HEK293 (cell line): Measurements from ENCODE around the gene RNF181.
"Not testable (repeated sequence)": the region's sequence is repeated elsewhere in the genome, so short reads cannot be mapped to it uniquely, and the experiment has no call there.

ENCODE experiments used
- HOXD13 ChIP-seq: sonication (generic); formaldehyde crosslinking; IDR thresholded peaks from 2 replicates; pipeline ENCODE4 v1.8.0; 2022; ENCODE audit warnings: missing genetic modification reagents, borderline replicate concordance
- ZBTB17 ChIP-seq: fragments of 450-650 bp; formaldehyde crosslinking; IDR thresholded peaks from 2 replicates; pipeline ENCODE4 v1.5.1; 2016; ENCODE audit warnings: missing biosample characterization, missing genetic modification characterization
- ZBTB21 ChIP-seq: fragments of 450-650 bp; formaldehyde crosslinking; IDR thresholded peaks from 2 replicates; pipeline ENCODE4 v1.5.1; 2017; ENCODE audit warnings: missing biosample characterization, missing genetic modification characterization
- ZNF174 ChIP-seq: fragments of 450-650 bp; formaldehyde crosslinking; IDR thresholded peaks from 2 replicates; pipeline ENCODE4 v1.5.0; 2017; ENCODE audit warnings: missing biosample characterization, mild to moderate bottlenecking, missing genetic modification characterization
- ZNF24 ChIP-seq: fragments of 450-650 bp; formaldehyde crosslinking; IDR thresholded peaks from 2 replicates; pipeline ENCODE4 v1.5.1; 2016; ENCODE audit warnings: missing biosample characterization, missing genetic modification characterization
- ZNF777 ChIP-seq: fragments of 450-650 bp; formaldehyde crosslinking; IDR thresholded peaks from 2 replicates; pipeline ENCODE4 v1.5.1; 2017; ENCODE audit warnings: missing biosample characterization, missing genetic modification characterization, borderline replicate concordance

- not testable (repeated sequence) for TF ChIP-seq ZBTB21 (tag by site-specific recombination); ZNF777; ZBTB17 (tag by site-specific recombination); ZNF174; HOXD13; ZNF24 (tag by site-specific recombination)
These were observed 22.2 kb downstream of the RNF181 start for GRCh38 chr2:85617723-85618122.
